ENCODE data around the gene VPS13D.

GRCh38 chr1:12439073-12439472 lies 209.2 kb downstream of the VPS13D start:
- TF ChIP-seq POLR2A (IDR thresholded peaks at IDR 0.05) (no peak), CTCF (IDR thresholded peaks at IDR 0.05) (no peak)

All from right lobe of liver (tissue), 4 donors.